Measurements from ENCODE around the gene TPPP.

DNA sequence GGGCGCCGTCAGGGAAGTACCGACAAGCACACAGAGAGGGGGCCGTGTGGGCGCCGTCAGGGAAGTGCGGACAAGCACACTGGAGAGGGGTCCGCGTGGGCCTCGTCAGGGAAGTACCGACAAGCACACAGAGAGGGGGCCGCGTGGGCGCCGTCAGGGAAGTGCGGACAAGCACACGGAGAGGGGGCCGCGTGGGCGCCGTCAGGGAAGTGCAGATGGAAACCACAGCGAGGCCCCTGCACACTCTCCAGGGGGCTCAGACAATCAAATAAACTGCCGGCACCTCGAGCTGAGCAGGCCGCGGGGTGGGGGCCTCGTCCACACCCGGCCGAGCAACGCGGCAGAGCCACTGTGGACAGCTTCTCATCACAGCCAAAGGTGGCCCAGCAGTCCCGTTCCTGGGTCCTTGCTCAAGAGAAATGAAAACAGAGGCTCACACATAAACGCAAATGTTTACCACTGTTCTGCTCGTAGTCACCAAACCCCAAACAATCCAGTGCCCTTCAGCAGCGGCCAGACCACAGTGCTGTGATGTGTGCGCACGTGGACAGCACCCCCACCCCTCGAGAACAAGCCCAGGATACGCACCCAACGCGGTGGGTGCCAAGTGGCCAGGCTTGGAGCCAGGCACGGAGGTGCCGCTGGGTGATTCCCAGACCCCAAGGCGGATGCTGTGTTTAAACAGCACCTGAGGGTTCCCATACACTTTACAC is 24.7 kb downstream of the TPPP start:
- TF ChIP-seq, protein P1, sequence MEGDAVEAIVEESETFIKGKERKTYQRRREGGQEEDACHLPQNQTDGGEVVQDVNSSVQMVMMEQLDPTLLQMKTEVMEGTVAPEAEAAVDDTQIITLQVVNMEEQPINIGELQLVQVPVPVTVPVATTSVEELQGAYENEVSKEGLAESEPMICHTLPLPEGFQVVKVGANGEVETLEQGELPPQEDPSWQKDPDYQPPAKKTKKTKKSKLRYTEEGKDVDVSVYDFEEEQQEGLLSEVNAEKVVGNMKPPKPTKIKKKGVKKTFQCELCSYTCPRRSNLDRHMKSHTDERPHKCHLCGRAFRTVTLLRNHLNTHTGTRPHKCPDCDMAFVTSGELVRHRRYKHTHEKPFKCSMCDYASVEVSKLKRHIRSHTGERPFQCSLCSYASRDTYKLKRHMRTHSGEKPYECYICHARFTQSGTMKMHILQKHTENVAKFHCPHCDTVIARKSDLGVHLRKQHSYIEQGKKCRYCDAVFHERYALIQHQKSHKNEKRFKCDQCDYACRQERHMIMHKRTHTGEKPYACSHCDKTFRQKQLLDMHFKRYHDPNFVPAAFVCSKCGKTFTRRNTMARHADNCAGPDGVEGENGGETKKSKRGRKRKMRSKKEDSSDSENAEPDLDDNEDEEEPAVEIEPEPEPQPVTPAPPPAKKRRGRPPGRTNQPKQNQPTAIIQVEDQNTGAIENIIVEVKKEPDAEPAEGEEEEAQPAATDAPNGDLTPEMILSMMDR (IDR thresholded peaks at IDR 0.05; ENCODE audit: low read depth, low read length) = no peak
- TF ChIP-seq EZH2phosphoT487 (IDR thresholded peaks at IDR 0.05; ENCODE audit: low read depth) = no peak

All from OCI-LY3 (cell line).